HL-60 (cell line): ENCODE data around the gene ANAPC5.
"Not testable (repeated sequence)": the region's sequence is repeated elsewhere in the genome, so short reads cannot be mapped to it uniquely, and the experiment has no call there.

Experiments used
- DNase-seq, 2 experiments: peaks; one replicate each; pipeline ENCODE4 v3.0.0-alpha.2; 2010 to 2020; ENCODE audit warnings: low read depth in 1 of 2, low spot score in 1 of 2
- H3K27ac ChIP-seq: fragments of 250-450 bp; sonication (Bioruptor Pico); replicated peaks from 2 replicates; pipeline ENCODE4 v1.5.1; 2020; ENCODE audit warnings: mild to moderate bottlenecking, moderate library complexity
- H3K27me3 ChIP-seq: fragments of 250-450 bp; sonication (Bioruptor Pico); 2 replicates; pipeline ENCODE4 v1.5.1; 2021; ENCODE audit warnings: mild to moderate bottlenecking, moderate library complexity; ENCODE audit not compliant: insufficient read depth, poor library complexity, severe bottlenecking
- H3K4me3 ChIP-seq: replicated peaks from 2 replicates; pipeline ENCODE4 v1.5.1; 2011; ENCODE audit warnings: mild to moderate bottlenecking, control low read depth, low read length; ENCODE audit not compliant: insufficient read depth
- CTCF ChIP-seq: IDR thresholded peaks from one replicate; pipeline ENCODE4 v1.5.1; 2011; ENCODE audit warnings: low read length, control low read depth, inconsistent platforms; ENCODE audit not compliant: insufficient read depth
- GABPA ChIP-seq: IDR thresholded peaks from 2 replicates; pipeline ENCODE4 v1.6.1; 2012; ENCODE audit warnings: low read depth
- POLR2AphosphoS5 ChIP-seq: IDR thresholded peaks from 2 replicates; pipeline ENCODE4 v1.6.1; 2012; ENCODE audit warnings: low read depth
- SPI1 ChIP-seq: IDR thresholded peaks from 2 replicates; pipeline ENCODE4 v1.6.1; 2012; ENCODE audit warnings: low read depth, mild to moderate bottlenecking, borderline replicate concordance
- TF ChIP-seq, protein P1 (sequence below): IDR thresholded peaks from 2 replicates; pipeline ENCODE4 v1.6.1; 2012; ENCODE audit warnings: low read depth; ENCODE audit not compliant: insufficient replicate concordance

ANAPC5 gene

GRCh38 chr12:121378736-121379135, 26.5 kb upstream of the ANAPC5 start:
- TF ChIP-seq, protein P1, sequence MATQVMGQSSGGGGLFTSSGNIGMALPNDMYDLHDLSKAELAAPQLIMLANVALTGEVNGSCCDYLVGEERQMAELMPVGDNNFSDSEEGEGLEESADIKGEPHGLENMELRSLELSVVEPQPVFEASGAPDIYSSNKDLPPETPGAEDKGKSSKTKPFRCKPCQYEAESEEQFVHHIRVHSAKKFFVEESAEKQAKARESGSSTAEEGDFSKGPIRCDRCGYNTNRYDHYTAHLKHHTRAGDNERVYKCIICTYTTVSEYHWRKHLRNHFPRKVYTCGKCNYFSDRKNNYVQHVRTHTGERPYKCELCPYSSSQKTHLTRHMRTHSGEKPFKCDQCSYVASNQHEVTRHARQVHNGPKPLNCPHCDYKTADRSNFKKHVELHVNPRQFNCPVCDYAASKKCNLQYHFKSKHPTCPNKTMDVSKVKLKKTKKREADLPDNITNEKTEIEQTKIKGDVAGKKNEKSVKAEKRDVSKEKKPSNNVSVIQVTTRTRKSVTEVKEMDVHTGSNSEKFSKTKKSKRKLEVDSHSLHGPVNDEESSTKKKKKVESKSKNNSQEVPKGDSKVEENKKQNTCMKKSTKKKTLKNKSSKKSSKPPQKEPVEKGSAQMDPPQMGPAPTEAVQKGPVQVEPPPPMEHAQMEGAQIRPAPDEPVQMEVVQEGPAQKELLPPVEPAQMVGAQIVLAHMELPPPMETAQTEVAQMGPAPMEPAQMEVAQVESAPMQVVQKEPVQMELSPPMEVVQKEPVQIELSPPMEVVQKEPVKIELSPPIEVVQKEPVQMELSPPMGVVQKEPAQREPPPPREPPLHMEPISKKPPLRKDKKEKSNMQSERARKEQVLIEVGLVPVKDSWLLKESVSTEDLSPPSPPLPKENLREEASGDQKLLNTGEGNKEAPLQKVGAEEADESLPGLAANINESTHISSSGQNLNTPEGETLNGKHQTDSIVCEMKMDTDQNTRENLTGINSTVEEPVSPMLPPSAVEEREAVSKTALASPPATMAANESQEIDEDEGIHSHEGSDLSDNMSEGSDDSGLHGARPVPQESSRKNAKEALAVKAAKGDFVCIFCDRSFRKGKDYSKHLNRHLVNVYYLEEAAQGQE = no peak
- TF ChIP-seq POLR2AphosphoS5 (no peak), CTCF (no peak), SPI1 (no peak), GABPA (no peak)
- no peak for DNase-seq
- no peak overlapping the region for H3K27ac ChIP-seq
- H3K4me3 ChIP-seq = no peak overlapping the region
- no peaks in the 10 kb centered on the region for H3K27me3 ChIP-seq

DNA sequence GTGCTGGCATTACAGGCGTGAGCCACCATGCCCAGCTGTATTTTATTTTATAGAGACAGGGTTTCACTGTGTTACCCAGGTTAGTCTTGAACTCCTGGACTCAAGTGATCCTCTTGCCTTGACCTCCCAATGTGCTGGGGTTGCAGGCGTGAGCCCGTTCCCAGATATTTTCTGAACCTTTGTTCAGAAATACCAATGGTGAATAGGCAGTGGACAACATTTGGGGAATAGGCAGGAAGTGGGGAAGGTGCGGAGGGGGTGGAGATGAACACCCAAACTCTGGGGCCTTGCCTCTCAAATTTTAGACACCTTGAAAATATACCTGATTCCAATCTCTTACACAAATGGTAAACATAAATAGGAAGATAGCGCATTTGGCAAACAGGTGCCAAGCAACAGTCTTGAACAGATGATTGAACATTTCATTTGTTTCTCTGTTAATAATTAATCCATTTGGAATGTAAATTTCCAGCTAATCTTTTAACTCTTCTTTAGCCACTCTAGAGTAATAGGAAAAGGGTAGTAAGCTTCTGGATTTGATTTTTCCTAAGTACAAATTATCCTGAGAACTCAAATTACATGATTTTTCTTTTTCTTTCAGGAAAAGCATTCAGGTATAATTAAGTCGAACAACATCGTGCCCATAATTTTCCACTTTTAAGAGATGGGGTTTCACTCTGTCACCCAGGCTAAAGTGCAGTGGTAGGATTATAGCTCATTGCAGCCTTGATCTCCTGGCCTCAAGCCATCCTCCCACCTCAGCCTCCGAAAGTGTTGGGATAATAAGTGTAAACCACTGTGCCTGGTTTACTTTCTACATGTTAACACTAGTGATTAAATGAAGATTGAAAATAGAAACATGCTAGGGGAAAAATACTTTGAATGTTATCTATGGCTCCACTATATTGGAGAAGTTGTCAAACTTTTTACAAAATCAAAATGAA, 24.8 kb upstream of the ANAPC5 start:
- no peak for DNase-seq
- Histone ChIP-seq H3K27ac (no peak overlapping the region), H3K27me3 (no peaks in the 10 kb centered on the region), H3K4me3 (no peak overlapping the region)
- TF ChIP-seq POLR2AphosphoS5 (no peak), GABPA (no peak), CTCF (no peak), SPI1 (no peak)
- TF ChIP-seq, protein P1 = no peak

- not testable (repeated sequence) for H3K27ac ChIP-seq, DNase-seq, H3K4me3 ChIP-seq, H3K27me3 ChIP-seq
Measured at GRCh38 chr12:121374945-121375584, 22.9 kb upstream of the ANAPC5 start.

DNA sequence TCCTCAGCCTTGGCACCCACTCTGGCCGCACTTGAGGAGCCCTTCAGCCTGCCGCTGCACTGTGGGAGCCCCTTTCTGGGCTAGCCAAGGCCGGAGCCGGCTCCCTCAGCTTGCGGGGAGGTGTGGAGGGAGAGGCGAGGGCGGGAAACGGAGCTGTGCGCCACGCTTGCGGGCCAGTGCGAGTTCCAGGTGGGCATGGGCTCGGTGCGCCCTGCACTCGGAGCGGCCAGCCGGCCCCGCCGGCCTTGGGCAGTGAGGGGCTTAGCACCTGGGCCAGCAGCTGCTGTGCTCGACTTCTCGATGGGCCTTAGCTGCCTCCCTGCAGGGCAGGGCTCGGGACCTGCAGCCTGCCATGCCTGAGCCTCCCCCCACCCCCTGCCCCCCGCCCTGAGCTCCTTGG, 22.1 kb upstream of the ANAPC5 start:
- not testable (repeated sequence) for DNase-seq, H3K27ac ChIP-seq, H3K4me3 ChIP-seq, H3K27me3 ChIP-seq
